ENCODE measurements around the gene DLG3. TPM values are rescaled to one million over a fixed set of nuclear protein-coding genes. Genes with fewer than 3 reads are reported as not detected.

The DLG3 gene
- total and polyA plus RNA-seq, 2 of the 8 experiments (the other 6 are each of a cell fraction or from before 2014, with no cell fraction given) = 29.2 to 63.8 TPM

GRCh38 chrX:70478526-70479245, 34.1 kb downstream of the DLG3 start (continued):
- TF ChIP-seq SP4 (IDR thresholded peaks at IDR 0.05; ENCODE audit: low read length) = no peak
